Placental pericyte (primary cell): ENCODE measurements around the gene FMNL2. TPM values are rescaled to one million over a fixed set of nuclear protein-coding genes. Genes with fewer than 3 reads are reported as not detected.

Source experiments
- small RNA-seq: library from RNA; depleted of rRNA; stranded (forward); fragments of <200 nt; gene quantifications from one replicate; pipeline ENCODE3, GENCODE V24; 2012; ENCODE audit warnings: low replicate concordance
- total RNA-seq: library from RNA; depleted of rRNA; stranded (reverse); fragments of >200 nt; gene quantifications from 2 replicates; pipeline ENCODE4 v1.2.3, GENCODE V29; 2012

The FMNL2 gene
- 26.7 and 31.9 TPM in 2 replicates for total RNA-seq

GRCh38 chr2:152335016-152335725 is at the start of gene FMNL2:
Gene FMNL2, plus strand, starts transcription at chr2:152335174.

Small RNAs within 50 kb of the gene (small RNA-seq; reads per million reads assigned to genes)
- not detected for gene AC012443.1

Other genes with a start within 250 kb of the FMNL2 start
- under 0.01 and 0.14 TPM in 2 replicates for gene CACNB4, start 236.1 kb upstream of the FMNL2 start, total RNA-seq
- gene STAM2, start 159.4 kb upstream of the FMNL2 start, total RNA-seq, result 40.9 and 54.4 TPM in 2 replicates